Measurements from ENCODE around the gene GPC5. TPM values are rescaled to one million over a fixed set of nuclear protein-coding genes. Genes with fewer than 3 reads are reported as not detected.

The GPC5 gene
- total and polyA plus RNA-seq, 11 donors, result 0.14 to 2.9 (median 0.84) TPM; not detected in 1

- Histone ChIP-seq H3K27me3 (no peaks in the 10 kb centered on the region), H3K27ac (no peak overlapping the region), H3K36me3 (no peaks in the 10 kb centered on the region), H3K4me1 (no peaks in the 10 kb centered on the region), H3K4me3 (no peak overlapping the region), H3K9me3 (no peaks in the 10 kb centered on the region)
- WGBS, 4 donors, result 74 to 89% (median 86%) methylated on average over 2 of the region's 2 CpGs
- TF ChIP-seq CTCF (IDR thresholded peaks at IDR 0.05) (no peak), POLR2A (IDR thresholded peaks at IDR 0.05) (no peak)
- ATAC-seq, result no peak
- no peak for DNase-seq
- intact Hi-C loops (cut with DNase I), result no loop called here
These were observed 728.0 kb downstream of the GPC5 start for GRCh38 chr13:92126399-92126798.

- H3K9me3 ChIP-seq, result no peaks in the 10 kb centered on the region
- H3K27me3 ChIP-seq, result no peaks in the 10 kb centered on the region
- DNase-seq (no peak), ATAC-seq (no peak)
- intact Hi-C loops (cut with DNase I), result no loop called here
- H3K36me3 ChIP-seq, result no peaks in the 10 kb centered on the region
- H3K27ac ChIP-seq, result no peak overlapping the region
- TF ChIP-seq POLR2A (IDR thresholded peaks at IDR 0.05) (no peak), CTCF (IDR thresholded peaks at IDR 0.05) (no peak)
- no peaks in the 10 kb centered on the region for H3K4me1 ChIP-seq
- no peak overlapping the region for H3K4me3 ChIP-seq
- 75 to 85% (median 80%) methylated on average over 7 of the region's 7 CpGs for WGBS, 4 donors
These were observed 737.1 kb downstream of the GPC5 start for GRCh38 chr13:92135509-92135908.

- intact Hi-C loops (cut with DNase I), result no loop called here
- Histone ChIP-seq H3K4me3 (no peak overlapping the region), H3K9me3 (no peaks in the 10 kb centered on the region), H3K27me3 (no peaks in the 10 kb centered on the region), H3K27ac (no peak overlapping the region), H3K36me3 (no peaks in the 10 kb centered on the region), H3K4me1 (no peaks in the 10 kb centered on the region)
- ATAC-seq (no peak), DNase-seq (no peak)
- TF ChIP-seq POLR2A (IDR thresholded peaks at IDR 0.05), result no peak
- TF ChIP-seq CTCF (IDR thresholded peaks at IDR 0.05), result no peak
- WGBS, 4 donors, result 29 to 49% (median 44%) methylated on average over 6 of the region's 6 CpGs
These were observed 738.2 kb downstream of the GPC5 start for GRCh38 chr13:92136449-92137155.

GRCh38 chr13:92137520-92137919, 739.1 kb downstream of the GPC5 start:
- 67 to 76% (median 72%) methylated on average over 3 of the region's 3 CpGs for WGBS, 4 donors
- no peak for DNase-seq
- no peaks in the 10 kb centered on the region for H3K27me3 ChIP-seq
- H3K4me1 ChIP-seq, result no peaks in the 10 kb centered on the region
- H3K27ac ChIP-seq, result no peak overlapping the region
- intact Hi-C loops (cut with DNase I), result no loop called here
- H3K36me3 ChIP-seq, result no peaks in the 10 kb centered on the region
- H3K4me3 ChIP-seq, result no peak overlapping the region
- H3K9me3 ChIP-seq, result no peaks in the 10 kb centered on the region
- ATAC-seq, result no peak
- TF ChIP-seq POLR2A (IDR thresholded peaks at IDR 0.05), result no peak
- TF ChIP-seq CTCF (IDR thresholded peaks at IDR 0.05), result no peak
